IMR-90 (cell line): ENCODE measurements around the gene HSD17B4. TPM values are rescaled to one million over a fixed set of nuclear protein-coding genes. Genes with fewer than 3 reads are reported as not detected.
"Not testable (repeated sequence)": the region's sequence is repeated elsewhere in the genome, so short reads cannot be mapped to it uniquely, and the experiment has no call there.

Experiments used
- ATAC-seq: fragments of 200-7000 bp; cut with Tn5 transposase; 2 replicates; pipeline ENCODE4 v1.9.1; 2020; ENCODE audit warnings: low read depth, mild to moderate bottlenecking, moderate library complexity
- BruUV-seq: library from RNA; stranded (reverse); fragments of 400-500 nt; replicated peaks from 2 replicates; lab custom pipeline; 2021; lab: Mats Ljungman, UMichigan
- CTCF ChIA-PET: fragments of 300-600 bp; formaldehyde crosslinking; extraction: SDS; loops from one replicate; lab custom pipeline; 2021; ENCODE audit warnings: antibody characterized with exemption; lab: Yijun Ruan, JAX
- POLR2A ChIA-PET: fragments of 300-600 bp; sonication (Branson Sonifier 250); formaldehyde crosslinking; loops from one replicate; lab custom pipeline; 2022; ENCODE audit warnings: antibody characterized with exemption; ENCODE audit not compliant: unreplicated experiment; lab: Charles Lee
- DNase-seq: peaks from one replicate; pipeline ENCODE4 v3.0.0; 2013
- H2AFZ ChIP-seq: replicated peaks from 2 replicates; pipeline ENCODE3; 2013; ENCODE audit warnings: low read length, mild to moderate bottlenecking; ENCODE audit not compliant: poor library complexity
- H2AK5ac ChIP-seq: 2 replicates; pipeline ENCODE4 v1.6.1; 2013; ENCODE audit warnings: low read depth, low read length, inconsistent platforms
- H2AK9ac ChIP-seq: replicated peaks from 2 replicates; pipeline ENCODE3; 2013; ENCODE audit warnings: mild to moderate bottlenecking, low read depth, low read length, moderate library complexity; ENCODE audit not compliant: poor library complexity
- H2BK120ac ChIP-seq: 2 replicates; pipeline ENCODE4 v1.6.1; 2013; ENCODE audit warnings: low read depth, low read length, inconsistent platforms
- H2BK15ac ChIP-seq: 3 replicates; pipeline ENCODE4 v1.6.1; 2013; ENCODE audit warnings: low read depth, low read length, inconsistent platforms
- H2BK20ac ChIP-seq: 2 replicates; pipeline ENCODE4 v1.6.1; 2013; ENCODE audit warnings: low read depth, mild to moderate bottlenecking, inconsistent platforms, low read length, moderate library complexity
- H2BK5ac ChIP-seq: 2 replicates; pipeline ENCODE4 v1.6.1; 2013; ENCODE audit warnings: mild to moderate bottlenecking, low read depth, low read length, inconsistent platforms; ENCODE audit not compliant: poor library complexity, severe bottlenecking
- H3K14ac ChIP-seq: replicated peaks from 2 replicates; pipeline ENCODE4 v1.6.1; 2013; ENCODE audit warnings: low read depth, low read length, inconsistent platforms
- H3K18ac ChIP-seq: 2 replicates; pipeline ENCODE4 v1.6.1; 2013; ENCODE audit warnings: low read depth, low read length, control low read depth
- H3K23ac ChIP-seq: 2 replicates; pipeline ENCODE4 v1.6.1; 2013; ENCODE audit warnings: low read depth, low read length, inconsistent platforms
- H3K27ac ChIP-seq: 2 replicates; pipeline ENCODE4 v1.5.1; 2013; ENCODE audit warnings: mild to moderate bottlenecking, control low read depth, low read length; ENCODE audit not compliant: insufficient read depth
- H3K27me3 ChIP-seq: 2 replicates; pipeline ENCODE4 v1.6.1; 2013; ENCODE audit warnings: low read length; ENCODE audit not compliant: control insufficient read depth, insufficient read depth
- H3K36me3 ChIP-seq: 2 replicates; pipeline ENCODE4 v1.6.1; 2013; ENCODE audit warnings: low read length, mixed read lengths; ENCODE audit not compliant: control insufficient read depth, insufficient read depth
- H3K4ac ChIP-seq: 2 replicates; pipeline ENCODE4 v1.6.1; 2013; ENCODE audit warnings: low read depth, low read length, inconsistent platforms
- H3K4me1 ChIP-seq: 2 replicates; pipeline ENCODE4 v1.6.1; 2013; ENCODE audit warnings: low read length, mixed read lengths; ENCODE audit not compliant: control insufficient read depth, insufficient read depth
- H3K4me2 ChIP-seq: 2 replicates; pipeline ENCODE4 v1.6.1; 2013; ENCODE audit warnings: low read depth, mild to moderate bottlenecking, control low read depth, low read length, moderate library complexity
- H3K4me3 ChIP-seq: 2 replicates; pipeline ENCODE4 v1.5.1; 2013; ENCODE audit warnings: low read depth, mild to moderate bottlenecking, control low read depth, low read length, moderate library complexity; ENCODE audit not compliant: insufficient read depth
- H3K56ac ChIP-seq: 2 replicates; pipeline ENCODE4 v1.6.1; 2013; ENCODE audit warnings: low read length, inconsistent platforms; ENCODE audit not compliant: insufficient read depth; ENCODE audit errors: extremely low read depth
- H3K79me1 ChIP-seq, 2 experiments: 2 replicates each; pipeline ENCODE4 v1.6.1; 2013; ENCODE audit warnings: low read length in 2 of 2, inconsistent platforms in 1 of 2, low read depth in 1 of 2
- H3K9ac ChIP-seq: 2 replicates; pipeline ENCODE4 v1.6.1; 2013; ENCODE audit warnings: low read depth, low read length, control low read depth
- H3K9me1 ChIP-seq: 2 replicates; pipeline ENCODE4 v1.6.1; 2013; ENCODE audit warnings: low read length, inconsistent platforms; ENCODE audit not compliant: insufficient read depth
- H3K9me3 ChIP-seq: 2 replicates; pipeline ENCODE4 v1.6.1; 2013; ENCODE audit warnings: low read length; ENCODE audit not compliant: control insufficient read depth, insufficient read depth
- H4K20me1 ChIP-seq: 2 replicates; pipeline ENCODE4 v1.6.1; 2013; ENCODE audit warnings: low read length, inconsistent platforms; ENCODE audit not compliant: insufficient read depth
- H4K5ac ChIP-seq: 2 replicates; pipeline ENCODE4 v1.6.1; 2013; ENCODE audit warnings: mild to moderate bottlenecking, low read depth, low read length, control low read depth
- H4K8ac ChIP-seq, 2 experiments: 2 replicates each; pipeline ENCODE4 v1.6.1; 2013; ENCODE audit warnings: low read depth in 2 of 2, low read length in 2 of 2, control low read depth in 1 of 2, inconsistent platforms in 1 of 2
- H4K91ac ChIP-seq: 2 replicates; pipeline ENCODE4 v1.6.1; 2013; ENCODE audit warnings: low read depth, low read length, inconsistent platforms; ENCODE audit not compliant: insufficient read depth
- WGBS, 2 experiments: methylation state at CpG; one replicate each; pipeline versions ENCODE4 v1.1.5 to v1.1.7; 2013; ENCODE audit warnings: missing lambda C conversion rate in 2 of 2; ENCODE audit not compliant: insufficient read length in 1 of 2; ENCODE audit errors: extremely low coverage in 2 of 2; 5-methylcytosine and 5-hydroxymethylcytosine counted together
- dilution Hi-C: fragments of 300-500 bp; cut with HindIII; formaldehyde crosslinking; loops from one replicate; pipeline ENCODE4 v1.14.3; 2018; ENCODE audit warnings: low sequenced_read_pairs; ENCODE audit not compliant: unreplicated experiment
- in situ Hi-C: fragments of 300-500 bp; cut with MboI; formaldehyde crosslinking; loops from 3 replicates; pipeline ENCODE4 v1.14.3; 2019; ENCODE audit warnings: low sequenced_read_pairs, inconsistent platforms, mixed read lengths
- intact Hi-C: fragments of 100-400 bp; cut with micrococcal nuclease; formaldehyde crosslinking; loops from 2 replicates; pipeline ENCODE4 v1.10.0; 2022
- polyA plus RNA-seq, 3 experiments: library from polyadenylated mRNA; depleted of rRNA; stranded (reverse); fragments of >200 nt; gene quantifications; 2 replicates each; pipeline ENCODE4 v1.2.3, GENCODE V29; 2012; ENCODE audit warnings: low replicate concordance in 1 of 3
- total RNA-seq: library from RNA; depleted of rRNA; stranded (reverse); fragments of >200 nt; gene quantifications from 2 replicates; pipeline ENCODE4 v1.2.3, GENCODE V29; 2012

The HSD17B4 gene
- total and polyA plus RNA-seq, 2 of the 4 experiments (the other 2 are of a cell fraction), result 95.1 to 154 TPM

- H3K14ac ChIP-seq, BruUV-seq, H2AK5ac ChIP-seq, H3K4me1 ChIP-seq, dilution Hi-C loops, H3K23ac ChIP-seq, H3K36me3 ChIP-seq, H4K20me1 ChIP-seq, intact Hi-C loops, H2BK20ac ChIP-seq, H4K5ac ChIP-seq, DNase-seq, H2AK9ac ChIP-seq, H2BK5ac ChIP-seq, H3K9me1 ChIP-seq, H2BK15ac ChIP-seq, H3K4me2 ChIP-seq, H3K9ac ChIP-seq, H3K4ac ChIP-seq, H3K27ac ChIP-seq, H3K56ac ChIP-seq, H2BK120ac ChIP-seq, H4K91ac ChIP-seq, POLR2A ChIA-PET, H2AFZ ChIP-seq, H3K18ac ChIP-seq, H3K79me1 ChIP-seq, H3K9me3 ChIP-seq, H4K8ac ChIP-seq, H3K27me3 ChIP-seq, H3K4me3 ChIP-seq, ATAC-seq: not testable (repeated sequence)
- in situ Hi-C loops, result loop anchor here (5.0 to 10.0 kb wide), 2 partner anchors 389 to 427 kb away; partner anchors contain the start of gene DTWD2
- WGBS, 2 experiments, result 100% methylated on average over 2 of the region's 13 CpGs; no CpG with 5 or more reads in 1 of the 2 experiments
- CTCF ChIA-PET, result interaction anchor here (0.9 kb wide), 1 partner anchor 426 kb away, joined by 4 read pairs; the partner anchor contains the start of gene DTWD2
These were observed 38.1 kb upstream of the HSD17B4 start for GRCh38 chr5:119414124-119414734.
